GM12878 (cell line): ENCODE results near the gene MAB21L3. TPM values are rescaled to one million over a fixed set of nuclear protein-coding genes. Genes with fewer than 3 reads are reported as not detected.

Experiments
- CBFB ChIP-seq: IDR thresholded peaks from 2 replicates; pipeline ENCODE4 v1.6.1; 2016; ENCODE audit warnings: antibody characterized with exemption, low read depth
- E2F4 ChIP-seq: IDR thresholded peaks from 2 replicates; pipeline ENCODE4 v1.6.1; 2012; ENCODE audit warnings: low read depth, low read length, improper control_type of control experiment
- KDM1A ChIP-seq: fragments of 200-600 bp; sonication (generic); IDR thresholded peaks from 2 replicates; pipeline ENCODE4 v1.6.1; 2016; ENCODE audit warnings: borderline replicate concordance
- RCOR1 ChIP-seq: conservative IDR thresholded peaks from 2 replicates; pipeline ENCODE4 v1.6.1; 2012; ENCODE audit warnings: low read depth, low read length, improper control_type of control experiment
- SUPT20H ChIP-seq: IDR thresholded peaks from 2 replicates; pipeline ENCODE4 v1.6.1; 2011; ENCODE audit warnings: low read depth, mild to moderate bottlenecking, low read length, moderate library complexity, borderline replicate concordance; ENCODE audit not compliant: control insufficient read depth
- USF1 ChIP-seq: IDR thresholded peaks from 2 replicates; pipeline ENCODE4 v1.6.1; 2011; ENCODE audit warnings: borderline replicate concordance, low read depth, mild to moderate bottlenecking, moderate library complexity, mixed read lengths, low read length; ENCODE audit not compliant: insufficient read depth; ENCODE audit errors: extremely low read length
- YY1 ChIP-seq: IDR thresholded peaks from 2 replicates; pipeline ENCODE4 v1.6.1; 2011; ENCODE audit warnings: low read depth, mild to moderate bottlenecking, low read length
- ZBTB4 ChIP-seq: fragments of 450-650 bp; formaldehyde crosslinking; IDR thresholded peaks from 2 replicates; pipeline ENCODE4 v1.4.0; 2022; ENCODE audit warnings: mild to moderate bottlenecking, moderate library complexity
- polyA plus RNA-seq, 11 experiments: library from polyadenylated mRNA; depleted of rRNA in 4 of 11; unstranded in 6 of 11; stranded (reverse) in 5 of 11; fragments of >200 nt; fragmentation: Nextera tagmentation in 4 of 11; fragmentation: Illumina TruSeq in 1 of 11; extraction: Ambion mirVana in 4 of 11; extraction: Trizol in 1 of 11; gene quantifications; 1 replicate in 1 of 11; 2 replicates in 10 of 11; pipeline versions ENCODE4 v1.2.1 to v1.2.3, GENCODE V29; 2011 to 2016; ENCODE audit warnings: inconsistent platforms in 2 of 11, missing spikeins in 2 of 11, low read depth in 1 of 11
- total RNA-seq, 4 experiments: library from RNA; depleted of rRNA in 3 of 4; stranded (reverse); fragments of >200 nt in 3 of 4; fragmentation: Illumina TruSeq in 1 of 4; extraction: Trizol in 1 of 4; gene quantifications; 2 replicates each; pipeline versions ENCODE4 v1.2.1 to v1.2.3, GENCODE V29; 2013 to 2021
- TF ChIP-seq, protein P1 (sequence below): fragments of 450-650 bp; formaldehyde crosslinking; IDR thresholded peaks from 2 replicates; pipeline ENCODE4 v1.5.0; 2022; ENCODE audit warnings: mild to moderate bottlenecking, missing genetic modification characterization
- TF ChIP-seq, protein P2 (sequence below): IDR thresholded peaks from 2 replicates; pipeline ENCODE4 v1.6.1; 2011; ENCODE audit warnings: low read depth, mild to moderate bottlenecking, low read length, moderate library complexity, borderline replicate concordance; ENCODE audit errors: extremely low read depth

Gene MAB21L3
- total and polyA plus RNA-seq, 10 of the 15 experiments (the other 5 are each of a cell fraction or from before 2014, with no cell fraction given): 0.18 to 18.6 (median 1.3) TPM

DNA sequence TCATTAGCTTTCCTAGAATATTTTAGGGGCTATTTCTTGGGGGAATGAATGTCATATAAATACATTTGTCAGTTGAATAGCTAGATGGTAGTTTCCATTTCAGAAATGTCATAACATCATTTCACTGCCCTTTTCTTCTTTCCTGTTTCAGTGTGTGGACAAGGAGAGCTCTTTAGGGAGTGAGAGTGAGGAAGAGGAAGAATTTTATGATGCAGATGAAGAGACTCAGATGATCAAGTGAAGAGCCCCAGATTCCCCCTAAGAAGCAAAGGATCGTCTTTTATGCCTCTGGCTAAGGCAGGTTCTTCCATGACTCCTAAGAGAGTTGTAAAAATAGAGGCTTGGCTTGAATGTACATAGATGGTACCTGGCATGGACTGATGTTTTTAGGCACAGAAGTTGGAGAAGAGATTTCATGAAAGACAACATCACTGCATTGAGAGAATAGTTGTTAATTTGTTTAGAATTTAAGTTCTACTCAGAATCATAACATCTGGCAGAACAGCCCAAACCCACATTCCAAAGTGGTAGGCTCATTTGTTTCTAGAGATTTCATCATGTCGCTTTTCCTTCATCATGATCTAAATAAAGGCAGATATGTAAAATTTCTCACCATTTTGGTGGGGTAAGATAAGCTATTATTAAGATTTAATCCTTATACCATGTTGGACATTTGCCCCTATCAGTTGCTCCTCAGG lies 44.2 kb upstream of the MAB21L3 start (continued):
- TF ChIP-seq E2F4: no peak
- no peak for TF ChIP-seq SUPT20H
- TF ChIP-seq KDM1A: no peak
- TF ChIP-seq YY1: no peak
- no peak for TF ChIP-seq CBFB
- no peak for TF ChIP-seq USF1
- no peak for TF ChIP-seq ZBTB4 (CRISPR knock-in tag)
- TF ChIP-seq RCOR1: no peak
- TF ChIP-seq, protein P1, sequence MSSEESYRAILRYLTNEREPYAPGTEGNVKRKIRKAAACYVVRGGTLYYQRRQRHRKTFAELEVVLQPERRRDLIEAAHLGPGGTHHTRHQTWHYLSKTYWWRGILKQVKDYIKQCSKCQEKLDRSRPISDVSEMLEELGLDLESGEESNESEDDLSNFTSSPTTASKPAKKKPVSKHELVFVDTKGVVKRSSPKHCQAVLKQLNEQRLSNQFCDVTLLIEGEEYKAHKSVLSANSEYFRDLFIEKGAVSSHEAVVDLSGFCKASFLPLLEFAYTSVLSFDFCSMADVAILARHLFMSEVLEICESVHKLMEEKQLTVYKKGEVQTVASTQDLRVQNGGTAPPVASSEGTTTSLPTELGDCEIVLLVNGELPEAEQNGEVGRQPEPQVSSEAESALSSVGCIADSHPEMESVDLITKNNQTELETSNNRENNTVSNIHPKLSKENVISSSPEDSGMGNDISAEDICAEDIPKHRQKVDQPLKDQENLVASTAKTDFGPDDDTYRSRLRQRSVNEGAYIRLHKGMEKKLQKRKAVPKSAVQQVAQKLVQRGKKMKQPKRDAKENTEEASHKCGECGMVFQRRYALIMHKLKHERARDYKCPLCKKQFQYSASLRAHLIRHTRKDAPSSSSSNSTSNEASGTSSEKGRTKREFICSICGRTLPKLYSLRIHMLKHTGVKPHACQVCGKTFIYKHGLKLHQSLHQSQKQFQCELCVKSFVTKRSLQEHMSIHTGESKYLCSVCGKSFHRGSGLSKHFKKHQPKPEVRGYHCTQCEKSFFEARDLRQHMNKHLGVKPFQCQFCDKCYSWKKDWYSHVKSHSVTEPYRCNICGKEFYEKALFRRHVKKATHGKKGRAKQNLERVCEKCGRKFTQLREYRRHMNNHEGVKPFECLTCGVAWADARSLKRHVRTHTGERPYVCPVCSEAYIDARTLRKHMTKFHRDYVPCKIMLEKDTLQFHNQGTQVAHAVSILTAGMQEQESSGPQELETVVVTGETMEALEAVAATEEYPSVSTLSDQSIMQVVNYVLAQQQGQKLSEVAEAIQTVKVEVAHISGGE (CRISPR knock-in tag): no peak
- TF ChIP-seq, protein P2, sequence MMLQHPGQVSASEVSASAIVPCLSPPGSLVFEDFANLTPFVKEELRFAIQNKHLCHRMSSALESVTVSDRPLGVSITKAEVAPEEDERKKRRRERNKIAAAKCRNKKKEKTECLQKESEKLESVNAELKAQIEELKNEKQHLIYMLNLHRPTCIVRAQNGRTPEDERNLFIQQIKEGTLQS: no peak
